ENCODE data around the gene P2RY2. TPM values are rescaled to one million over a fixed set of nuclear protein-coding genes. Genes with fewer than 3 reads are reported as not detected.
"Not testable (repeated sequence)": the region's sequence is repeated elsewhere in the genome, so short reads cannot be mapped to it uniquely, and the experiment has no call there.

P2RY2 gene
- total RNA-seq, 1 experiment from 2014 or later: not detected

DNA sequence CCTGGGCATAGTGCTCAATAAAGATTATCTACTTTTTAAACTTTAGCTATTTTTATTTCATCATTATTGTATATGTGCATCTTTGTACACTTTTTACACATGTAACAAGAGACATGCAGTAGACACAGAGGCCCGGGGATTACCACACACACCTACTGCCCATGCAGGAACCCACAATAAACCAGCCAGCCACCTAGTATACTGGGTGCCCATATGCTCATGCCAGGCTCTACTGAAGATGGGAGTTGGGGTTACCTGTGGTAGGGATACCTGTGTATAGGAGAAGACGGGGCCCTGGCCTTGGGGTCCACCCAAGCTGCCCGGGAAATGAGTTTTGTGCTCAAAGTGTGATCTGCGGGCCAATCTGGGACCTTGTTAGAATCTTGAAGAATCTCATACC lies 31.2 kb upstream of the P2RY2 start:
- DNase-seq (ENCODE audit: extremely low read depth, low read depth): no peak

DNA sequence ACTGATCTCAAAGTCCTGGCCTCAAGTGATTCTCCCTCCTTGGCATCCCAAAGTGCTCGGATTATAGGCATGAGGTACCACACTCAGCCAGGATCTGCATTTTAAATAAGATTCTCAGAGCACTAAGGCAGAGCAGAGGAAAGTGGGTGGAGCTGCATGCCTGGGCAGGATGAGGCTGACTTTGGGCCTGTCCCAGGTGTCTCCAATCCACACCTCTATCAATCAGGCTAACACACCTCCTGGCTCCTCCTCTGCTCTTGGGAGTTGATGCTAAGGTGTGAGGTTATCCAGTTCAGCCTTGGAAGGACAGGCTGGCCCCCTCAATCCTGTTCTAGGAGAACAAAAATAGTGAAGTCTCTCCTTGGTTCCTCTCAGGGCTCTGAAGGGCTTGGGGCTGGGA lies 30.2 kb upstream of the P2RY2 start:
- DNase-seq (ENCODE audit: extremely low read depth, low read depth): no peak

DNA sequence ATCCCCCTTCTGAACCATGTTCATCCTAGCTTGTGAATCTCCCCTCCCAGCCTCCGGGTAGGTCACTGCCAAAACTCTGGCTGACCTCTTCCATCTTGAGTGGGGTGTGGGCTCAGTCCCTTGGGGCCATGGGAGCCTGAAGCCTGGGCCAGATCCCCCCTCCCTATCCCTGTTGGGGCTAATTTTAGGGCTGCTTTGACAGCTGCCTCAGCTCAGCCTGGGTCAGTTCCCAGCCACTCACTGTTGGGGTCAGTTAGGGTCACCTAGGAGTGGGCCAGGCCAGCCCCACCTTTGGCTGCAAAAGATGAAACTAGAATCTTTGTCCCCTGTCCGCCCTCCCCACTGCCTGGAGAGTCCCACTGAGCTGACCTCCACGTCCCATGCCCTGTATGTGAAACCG lies 29.8 kb upstream of the P2RY2 start:
- no peak for DNase-seq (ENCODE audit: extremely low read depth, low read depth)

DNA sequence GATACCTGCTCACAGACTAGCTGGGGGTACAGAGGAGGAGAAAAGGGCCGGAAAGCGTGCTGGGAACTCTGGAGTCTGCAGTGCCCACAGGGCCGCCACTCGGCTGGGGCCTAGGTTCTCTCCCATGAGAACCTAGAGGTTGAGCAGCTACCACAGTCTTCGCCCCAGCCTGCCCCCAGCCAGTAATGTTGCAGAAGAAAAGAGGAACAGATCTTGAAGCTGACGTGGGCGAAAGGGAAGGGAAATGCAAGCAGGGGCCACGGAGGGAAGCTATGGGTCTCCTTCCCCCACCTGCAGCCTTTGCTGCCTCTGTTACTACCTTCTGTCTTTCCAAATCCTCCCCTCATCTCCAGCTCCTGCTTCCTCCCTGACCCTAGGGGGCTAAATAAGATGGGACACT lies 28.8 kb upstream of the P2RY2 start:
- DNase-seq (ENCODE audit: extremely low read depth, low read depth): no peak

GRCh38 chr11:73189723-73190556 lies 28.1 kb upstream of the P2RY2 start:
- no peak for DNase-seq (ENCODE audit: extremely low read depth, low read depth)

DNA sequence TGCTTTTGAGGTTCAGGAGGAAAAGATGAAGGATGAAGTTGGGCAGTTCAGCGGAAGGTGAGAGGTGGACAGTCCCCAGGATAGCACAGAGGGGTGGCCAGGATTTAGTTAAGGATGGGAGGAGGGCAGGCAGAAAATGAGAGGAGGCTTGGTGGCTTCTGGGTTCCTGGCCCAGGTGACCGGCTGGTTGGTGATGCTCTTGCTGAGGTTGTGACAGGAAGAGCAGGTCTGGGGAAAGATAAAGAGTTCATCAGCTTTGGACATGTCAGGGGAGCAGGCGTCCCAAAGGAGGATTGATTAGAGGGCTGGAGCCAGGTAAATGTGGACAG lies 27.6 kb upstream of the P2RY2 start:
- no peak for DNase-seq (ENCODE audit: extremely low read depth, low read depth)

- no peak for DNase-seq (ENCODE audit: extremely low read depth, low read depth)
Observed at GRCh38 chr11:73191151-73191550, 26.9 kb upstream of the P2RY2 start.

GRCh38 chr11:73192272-73192671 lies 25.8 kb upstream of the P2RY2 start:
- DNase-seq (ENCODE audit: extremely low read depth, low read depth): no peak

DNA sequence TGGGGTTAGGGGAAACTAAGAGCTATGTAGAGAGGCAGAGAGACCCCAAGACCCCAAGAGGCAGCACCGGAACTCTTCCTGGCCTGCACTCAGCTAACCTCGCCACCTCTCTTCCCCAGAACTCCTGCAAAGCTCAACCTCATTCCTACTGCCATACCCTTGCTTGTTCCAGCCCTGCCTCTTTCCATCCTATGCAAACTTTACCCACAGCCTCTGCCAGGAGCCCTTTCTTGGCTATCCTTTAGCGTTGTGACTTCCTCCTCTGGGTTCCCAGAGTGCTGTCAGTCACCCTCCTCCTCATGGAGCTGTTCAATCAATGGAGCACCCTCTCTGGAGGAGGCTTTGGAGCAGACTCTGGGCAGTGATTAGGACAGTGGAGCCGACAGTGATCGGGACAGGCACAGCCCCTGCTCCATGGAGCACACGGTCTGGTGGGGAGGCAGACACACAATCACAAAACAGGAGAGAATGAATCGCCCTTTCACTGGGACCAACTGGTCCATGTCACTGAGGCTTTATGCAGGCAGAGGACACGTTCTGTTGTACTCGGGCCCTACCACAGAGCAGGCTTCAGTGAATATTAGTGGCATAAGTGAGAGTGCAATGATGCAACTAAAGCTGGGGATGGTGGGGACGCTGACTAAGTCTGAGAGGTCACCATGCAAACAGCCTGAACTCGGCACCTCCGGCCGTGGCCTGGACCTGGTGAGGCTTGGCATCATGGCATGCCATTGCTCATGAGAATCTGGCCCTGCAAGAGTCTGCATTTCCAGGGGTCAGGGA lies 24.6 kb upstream of the P2RY2 start:
- DNase-seq (ENCODE audit: extremely low read depth, low read depth): no peak

DNA sequence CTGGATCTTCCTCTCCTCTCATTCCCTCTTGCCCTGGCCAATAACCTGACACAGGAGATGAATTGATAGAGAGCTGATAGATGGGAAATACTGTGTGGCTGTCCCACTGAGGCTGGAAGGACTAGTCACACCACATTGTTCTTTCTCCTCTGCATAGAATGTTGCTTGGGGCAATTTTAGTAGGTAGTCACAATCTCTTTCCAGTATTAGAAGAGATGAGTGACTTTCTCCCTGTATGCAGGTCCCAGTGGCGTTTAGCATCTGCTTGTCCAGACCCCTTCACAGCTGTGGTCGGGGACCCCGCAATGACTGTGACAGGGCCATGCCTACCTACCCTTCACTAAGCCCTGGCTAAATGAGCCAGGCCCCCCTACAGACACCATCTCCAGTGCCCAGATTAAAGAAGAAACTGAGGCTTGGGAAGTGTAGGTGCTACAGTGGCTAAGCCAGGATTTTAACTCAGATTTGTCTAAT lies 24.0 kb upstream of the P2RY2 start:
- DNase-seq (ENCODE audit: extremely low read depth, low read depth): no peak

DNA sequence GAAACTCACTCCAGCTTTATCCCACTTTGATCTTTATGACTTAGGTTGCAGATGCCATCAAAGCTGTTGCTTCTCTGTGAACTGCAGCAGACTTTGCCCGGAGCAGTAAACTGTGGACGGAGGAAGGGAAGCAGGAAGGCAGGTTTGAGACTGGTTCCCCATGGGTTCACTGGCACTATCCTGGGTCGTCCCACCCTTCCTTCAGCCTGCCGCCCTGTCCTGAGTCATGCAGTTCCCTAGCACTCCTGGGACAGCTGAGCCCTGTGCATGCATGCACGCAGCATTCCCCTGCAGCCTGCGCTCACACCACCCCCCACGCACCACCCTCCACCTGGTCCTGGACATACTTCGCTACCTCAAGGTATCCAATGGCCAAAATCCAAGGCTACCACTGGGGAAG lies 23.5 kb upstream of the P2RY2 start:
- DNase-seq (ENCODE audit: extremely low read depth, low read depth): no peak

DNA sequence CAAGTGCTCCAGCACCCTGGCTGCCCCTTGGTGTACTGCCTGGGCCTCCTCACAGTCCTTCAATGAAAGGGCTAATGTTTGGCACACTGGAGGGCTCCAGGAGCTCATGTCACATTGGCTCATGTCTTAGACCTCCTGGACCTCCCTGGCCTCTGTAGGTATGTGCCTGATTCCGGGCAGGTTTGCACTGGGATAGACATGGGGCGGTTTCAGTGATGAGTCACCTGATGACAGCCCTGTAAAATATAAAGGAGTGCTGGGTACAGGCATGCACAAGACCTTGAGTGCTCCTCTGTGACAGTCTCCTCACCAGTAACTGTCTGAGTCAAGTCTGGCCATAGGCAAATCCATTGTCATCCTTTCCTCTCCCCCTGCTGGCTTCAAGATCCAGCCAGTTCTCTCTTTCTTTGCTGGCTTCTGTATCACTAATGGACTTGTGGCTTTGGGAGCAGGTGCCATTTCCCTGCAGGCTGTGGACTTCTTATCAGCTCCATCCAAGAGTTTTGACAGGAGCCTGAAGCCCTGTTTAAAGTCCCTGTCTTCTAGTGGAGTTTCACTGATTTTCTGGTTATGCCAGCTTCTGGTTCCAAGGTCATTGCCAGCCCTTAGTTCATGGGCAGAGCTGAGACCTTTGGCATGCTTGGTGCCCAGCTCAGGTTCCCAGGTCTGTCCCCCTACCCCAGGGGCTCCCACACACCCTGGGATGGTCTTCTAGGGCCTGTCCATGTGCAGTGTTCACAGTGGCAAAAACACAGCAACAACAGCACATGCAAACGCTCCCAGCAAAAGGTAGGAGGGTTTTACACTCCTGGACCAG lies 22.7 kb upstream of the P2RY2 start:
- DNase-seq (ENCODE audit: extremely low read depth, low read depth): no peak

DNA sequence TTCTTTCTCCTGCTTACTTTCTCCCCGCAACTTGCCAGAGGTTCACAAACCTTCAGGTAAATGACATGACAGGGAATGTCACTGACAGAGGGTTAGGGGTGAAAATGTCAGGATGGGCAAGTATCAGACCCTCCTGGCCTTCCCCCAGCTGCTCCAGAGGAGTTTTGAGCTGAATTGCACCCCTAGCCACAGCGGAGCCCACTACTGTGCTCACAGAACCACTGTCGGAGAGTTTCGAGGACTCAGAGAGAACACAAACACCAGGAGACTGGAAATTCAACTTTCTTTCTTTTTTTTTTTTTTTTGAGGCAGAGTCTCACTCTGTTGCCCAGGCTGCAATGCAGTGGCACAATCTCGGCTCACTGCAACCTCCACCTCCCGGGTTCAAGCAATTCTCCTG lies 21.5 kb upstream of the P2RY2 start:
- DNase-seq (ENCODE audit: extremely low read depth, low read depth): no peak

DNA sequence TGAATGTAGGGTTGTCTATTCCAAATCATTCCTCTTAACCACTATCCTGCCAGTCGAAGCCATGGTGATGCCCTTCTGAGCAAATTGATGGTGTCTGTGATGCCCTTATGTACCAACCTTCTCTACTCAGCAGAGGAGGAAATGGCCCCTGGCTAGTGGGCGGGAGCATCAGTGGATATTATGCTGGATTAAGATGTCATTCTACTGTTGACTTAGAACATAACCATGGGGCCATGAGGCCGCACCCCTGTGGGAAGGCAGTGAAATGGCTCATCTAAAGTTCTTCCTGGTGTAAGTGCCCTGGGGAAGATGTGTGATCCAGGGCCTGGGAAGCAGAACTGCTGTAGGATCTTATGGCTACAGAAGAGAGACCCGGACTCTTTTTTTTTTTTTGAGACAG lies 20.7 kb upstream of the P2RY2 start:
- DNase-seq (ENCODE audit: extremely low read depth, low read depth): no peak

GRCh38 chr11:73197787-73198186 lies 20.3 kb upstream of the P2RY2 start:
- not testable (repeated sequence) for DNase-seq (ENCODE audit: extremely low read depth, low read depth)

DNA sequence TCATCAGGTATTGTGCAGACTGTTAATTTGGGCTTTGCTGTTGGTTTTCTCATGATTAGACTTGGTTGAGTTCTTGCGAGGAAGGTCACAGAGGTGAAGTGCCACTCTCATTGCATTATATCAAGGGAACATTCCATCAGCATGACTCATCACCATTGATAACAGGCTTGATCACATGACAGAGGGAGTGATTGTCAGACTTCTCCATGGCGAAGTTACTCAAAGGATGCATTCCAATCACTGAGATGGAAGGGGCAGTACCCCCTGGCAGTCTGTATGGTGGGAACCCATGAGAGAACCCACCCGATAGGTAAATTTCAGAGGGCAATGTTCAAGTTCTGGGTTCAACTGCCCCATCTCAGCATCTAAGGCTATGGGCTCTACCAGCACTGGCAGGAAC lies 19.4 kb upstream of the P2RY2 start:
- peak; percentile 12 for DNase-seq (ENCODE audit: extremely low read depth, low read depth)

GRCh38 chr11:73199446-73199845 lies 18.6 kb upstream of the P2RY2 start:
- DNase-seq (ENCODE audit: extremely low read depth, low read depth): no peak

GRCh38 chr11:73200256-73200655 lies 17.8 kb upstream of the P2RY2 start:
- DNase-seq (ENCODE audit: extremely low read depth, low read depth): no peak

- no peak for DNase-seq (ENCODE audit: extremely low read depth, low read depth)
Observed at GRCh38 chr11:73201249-73201648, 16.8 kb upstream of the P2RY2 start.

DNA sequence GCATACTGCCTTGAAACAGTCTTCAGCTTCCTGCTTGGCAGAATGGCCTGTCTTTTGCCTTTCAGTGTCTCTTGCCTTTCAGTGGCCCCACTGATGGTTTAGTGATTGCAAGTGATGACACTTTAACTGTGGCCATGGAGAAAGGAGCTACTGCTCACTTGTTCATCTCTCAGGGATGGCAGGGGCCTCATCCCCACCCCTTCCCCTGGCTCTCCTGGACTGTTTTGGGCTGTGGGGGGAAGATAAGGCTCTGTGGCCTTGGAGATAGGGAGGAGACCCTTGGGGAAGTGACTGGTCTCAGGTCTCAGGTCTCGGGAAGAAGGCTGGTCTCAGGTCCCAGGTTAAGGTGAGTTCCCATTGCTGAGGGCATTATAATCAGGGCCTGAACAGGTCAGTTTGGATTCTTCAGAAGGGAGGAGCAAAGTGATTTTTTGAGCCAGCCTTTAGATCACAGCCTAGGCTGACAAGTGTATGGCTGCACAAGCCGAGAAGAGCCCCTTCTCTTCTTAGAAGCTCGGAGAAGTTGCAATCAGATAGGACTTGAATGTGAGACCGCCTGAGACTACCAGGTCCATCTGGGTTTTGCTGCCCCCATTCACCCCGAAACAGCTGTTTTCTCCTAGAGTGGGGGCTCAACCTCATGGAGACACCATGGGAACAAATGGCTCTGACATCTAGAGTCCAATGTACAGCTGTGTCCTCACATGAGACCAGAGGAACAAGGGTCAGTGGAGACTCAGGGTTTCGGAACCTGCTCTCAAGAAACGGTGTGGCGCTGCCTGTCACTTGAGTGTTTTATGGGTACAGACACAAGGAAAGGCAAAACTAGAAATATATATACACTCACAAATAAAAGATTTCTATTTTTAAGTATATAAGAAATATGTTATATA lies 15.9 kb upstream of the P2RY2 start:
- DNase-seq (ENCODE audit: extremely low read depth, low read depth): no peak

Data from NCI-H460 (cell line).